Natural killer cell (primary cell): ENCODE measurements around the gene PNMA3. TPM values are rescaled to one million over a fixed set of nuclear protein-coding genes. Genes with fewer than 3 reads are reported as not detected.
A peak's percentile ranks its signal among the peaks of the same experiment; 100 is the strongest.
"Not testable (repeated sequence)": the region's sequence is repeated elsewhere in the genome, so short reads cannot be mapped to it uniquely, and the experiment has no call there.

ENCODE experiments used
- ATAC-seq, 3 donors: fragments of 150-1000 bp in 2 of 3; fragments of 200-7000 bp in 1 of 3; cut with Tn5 transposase; 1 replicate in 1 of 3; 2 replicates in 2 of 3; pipeline ENCODE4 v1.10.0; 2021; ENCODE audit warnings: mild to moderate bottlenecking in 2 of 3, moderate library complexity in 2 of 3
- DNase-seq, 2 donors: peaks; one replicate each; pipeline versions ENCODE4 v3.0.0 to v3.0.0-alpha.2; 2013 to 2021; ENCODE audit warnings: mixed read lengths in 1 of 2
- H3K27ac ChIP-seq: one replicate; pipeline ENCODE4 v1.5.1; 2013; ENCODE audit warnings: mild to moderate bottlenecking, low read length
- H3K27me3 ChIP-seq: one replicate; pipeline ENCODE4 v1.6.1; 2013; ENCODE audit warnings: low read length; ENCODE audit not compliant: control insufficient read depth, insufficient read depth
- H3K36me3 ChIP-seq: one replicate; pipeline ENCODE4 v1.6.1; 2013; ENCODE audit warnings: low read length; ENCODE audit not compliant: control insufficient read depth, insufficient read depth
- H3K4me1 ChIP-seq: one replicate; pipeline ENCODE4 v1.6.1; 2013; ENCODE audit warnings: low read length; ENCODE audit not compliant: control insufficient read depth, insufficient read depth
- H3K4me3 ChIP-seq: one replicate; pipeline ENCODE4 v1.5.1; 2013; ENCODE audit warnings: low read length
- H3K9me3 ChIP-seq: one replicate; pipeline ENCODE4 v1.6.1; 2013; ENCODE audit warnings: low read length; ENCODE audit not compliant: control insufficient read depth, insufficient read depth
- H3K27ac Mint-ChIP-seq, 2 donors: one replicate each; pipeline ENCODE4 v1.8.0; 2022; ENCODE audit warnings: mild to moderate bottlenecking in 2 of 2, mixed read lengths in 2 of 2, moderate library complexity in 1 of 2
- H3K27me3 Mint-ChIP-seq, 2 donors: one replicate each; pipeline ENCODE4 v1.8.0; 2022; ENCODE audit warnings: low read depth in 2 of 2, mixed read lengths in 2 of 2
- H3K36me3 Mint-ChIP-seq: one replicate; pipeline ENCODE4 v1.8.0; 2022; ENCODE audit warnings: mixed read lengths
- H3K4me1 Mint-ChIP-seq, 2 donors: one replicate each; pipeline ENCODE4 v1.8.0; 2022; ENCODE audit warnings: mixed read lengths in 2 of 2
- H3K4me3 Mint-ChIP-seq: one replicate; pipeline ENCODE4 v1.8.0; 2022; ENCODE audit warnings: mild to moderate bottlenecking, moderate library complexity, mixed read lengths
- H3K9me3 Mint-ChIP-seq, 2 donors: one replicate each; pipeline ENCODE4 v1.8.0; 2022; ENCODE audit warnings: mixed read lengths in 2 of 2
- CTCF ChIP-seq: fragments of 200-600 bp; IDR thresholded peaks from one replicate; pipeline ENCODE4 v1.8.0; 2022; ENCODE audit warnings: antibody characterized with exemption
- WGBS: methylation state at CpG from one replicate; pipeline ENCODE4 v1.1.7; 2013; ENCODE audit warnings: missing lambda C conversion rate; ENCODE audit not compliant: insufficient coverage; 5-methylcytosine and 5-hydroxymethylcytosine counted together
- intact Hi-C: fragments of 100-400 bp; cut with micrococcal nuclease; formaldehyde crosslinking; loops from one replicate; pipeline ENCODE4 v1.14.2; 2022
- total RNA-seq, 4 donors: library from RNA; stranded (reverse); fragments of 120-200 nt in 1 of 4; gene quantifications; one replicate each; pipeline versions ENCODE4 v1.2.3 to v1.2.4, GENCODE V29; 2013 to 2022

PNMA3 gene
- total RNA-seq: 1 to 10 TPM; 3.1 to 4.2 (median 3.5) TPM
- total RNA-seq (2013): 3.3 TPM

- DNase-seq: no peak
- H3K27me3 Mint-ChIP-seq: peaks cover 0 to 4% of the 10 kb centered on the region in 2 donors
- no peaks in the 10 kb centered on the region for H3K9me3 Mint-ChIP-seq
- peak within 1 kb of the TSS; percentile 56 for H3K4me3 Mint-ChIP-seq
- intact Hi-C loops: no loop called here
- H3K27ac ChIP-seq: no peak within 1 kb of the TSS
- no peaks in the 10 kb centered on the region for H3K36me3 ChIP-seq
- H3K27me3 ChIP-seq: no peaks in the 10 kb centered on the region
- H3K4me1 ChIP-seq: peaks cover 3% of the 10 kb centered on the region
- H3K27ac Mint-ChIP-seq: no peak within 1 kb of the TSS
- no peak within 1 kb of the TSS for H3K4me3 ChIP-seq
- H3K4me1 Mint-ChIP-seq: no peaks in the 10 kb centered on the region
- WGBS: 12% methylated on average over 80 of the region's 80 CpGs
- ATAC-seq: peak in 1 of 3 donors; percentile 71
- no peaks in the 10 kb centered on the region for H3K9me3 ChIP-seq
- no peak for TF ChIP-seq CTCF
- H3K36me3 Mint-ChIP-seq: no peaks in the 10 kb centered on the region
These were observed at the start of gene PNMA3 for GRCh38 chrX:153055871-153056749. TSS of gene PNMA3 (plus strand) at chrX:153056470. CDS start at chrX:153057056, 586 bp downstream.

- H3K27ac ChIP-seq, ATAC-seq, H3K4me1 Mint-ChIP-seq, H3K4me3 Mint-ChIP-seq, H3K9me3 Mint-ChIP-seq, H3K27me3 ChIP-seq, intact Hi-C loops, H3K9me3 ChIP-seq, H3K36me3 ChIP-seq, DNase-seq, H3K36me3 Mint-ChIP-seq, H3K27ac Mint-ChIP-seq, H3K4me1 ChIP-seq, H3K4me3 ChIP-seq: not testable (repeated sequence)
- H3K27me3 Mint-ChIP-seq: peaks cover 3 to 33% of the 10 kb centered on the region in 2 donors
- WGBS: no CpG with 5 or more reads among the region's 2 CpGs
These were observed 39.1 kb upstream of the PNMA3 start for GRCh38 chrX:153017174-153017573.

GRCh38 chrX:153019166-153019565 lies 37.1 kb upstream of the PNMA3 start:
- H3K4me1 Mint-ChIP-seq: no peaks in the 10 kb centered on the region
- no peaks in the 10 kb centered on the region for H3K36me3 Mint-ChIP-seq
- H3K27ac ChIP-seq: no peak overlapping the region
- intact Hi-C loops: no loop called here
- no peak for TF ChIP-seq CTCF
- H3K36me3 ChIP-seq: no peaks in the 10 kb centered on the region
- no peak for ATAC-seq
- no peak for DNase-seq
- H3K4me1 ChIP-seq: no peaks in the 10 kb centered on the region
- peaks cover 2% of the 10 kb centered on the region for H3K27me3 ChIP-seq
- H3K9me3 ChIP-seq: no peaks in the 10 kb centered on the region
- no peak overlapping the region for H3K27ac Mint-ChIP-seq
- no peak overlapping the region for H3K4me3 Mint-ChIP-seq
- WGBS: 31% methylated on average over 3 of the region's 3 CpGs
- peaks cover 0 to 22% of the 10 kb centered on the region in 2 donors for H3K27me3 Mint-ChIP-seq
- H3K9me3 Mint-ChIP-seq: no peaks in the 10 kb centered on the region
- H3K4me3 ChIP-seq: no peak overlapping the region

- intact Hi-C loops, H3K4me3 ChIP-seq, H3K9me3 ChIP-seq, DNase-seq, H3K9me3 Mint-ChIP-seq, H3K36me3 Mint-ChIP-seq, H3K36me3 ChIP-seq, H3K4me1 Mint-ChIP-seq, H3K4me3 Mint-ChIP-seq, H3K27me3 ChIP-seq, H3K27ac Mint-ChIP-seq, H3K27me3 Mint-ChIP-seq, H3K27ac ChIP-seq, H3K4me1 ChIP-seq: not testable (repeated sequence)
- peak in 1 of 3 donors; percentile 88 for ATAC-seq
- WGBS: no CpG with 5 or more reads among the region's 2 CpGs
These were observed 29.8 kb upstream of the PNMA3 start for GRCh38 chrX:153026501-153026900.

- H3K36me3 Mint-ChIP-seq, H3K4me1 ChIP-seq, H3K4me1 Mint-ChIP-seq, H3K9me3 ChIP-seq, ATAC-seq, H3K4me3 ChIP-seq, H3K27ac ChIP-seq, H3K27me3 Mint-ChIP-seq, H3K9me3 Mint-ChIP-seq, H3K27me3 ChIP-seq, H3K4me3 Mint-ChIP-seq, H3K36me3 ChIP-seq, H3K27ac Mint-ChIP-seq, intact Hi-C loops: not testable (repeated sequence)
- 100% methylated on average over 1 of the region's 11 CpGs for WGBS
- DNase-seq: peak in 1 of 2 donors; percentile 33
These were observed 27.8 kb upstream of the PNMA3 start for GRCh38 chrX:153028487-153028886.
